ENCODE measurements around the gene DNAJC17. TPM values are rescaled to one million over a fixed set of nuclear protein-coding genes. Genes with fewer than 3 reads are reported as not detected.

Gene DNAJC17
- total RNA-seq, 1 donor from 2014 or later, result 10.4 TPM

DNA sequence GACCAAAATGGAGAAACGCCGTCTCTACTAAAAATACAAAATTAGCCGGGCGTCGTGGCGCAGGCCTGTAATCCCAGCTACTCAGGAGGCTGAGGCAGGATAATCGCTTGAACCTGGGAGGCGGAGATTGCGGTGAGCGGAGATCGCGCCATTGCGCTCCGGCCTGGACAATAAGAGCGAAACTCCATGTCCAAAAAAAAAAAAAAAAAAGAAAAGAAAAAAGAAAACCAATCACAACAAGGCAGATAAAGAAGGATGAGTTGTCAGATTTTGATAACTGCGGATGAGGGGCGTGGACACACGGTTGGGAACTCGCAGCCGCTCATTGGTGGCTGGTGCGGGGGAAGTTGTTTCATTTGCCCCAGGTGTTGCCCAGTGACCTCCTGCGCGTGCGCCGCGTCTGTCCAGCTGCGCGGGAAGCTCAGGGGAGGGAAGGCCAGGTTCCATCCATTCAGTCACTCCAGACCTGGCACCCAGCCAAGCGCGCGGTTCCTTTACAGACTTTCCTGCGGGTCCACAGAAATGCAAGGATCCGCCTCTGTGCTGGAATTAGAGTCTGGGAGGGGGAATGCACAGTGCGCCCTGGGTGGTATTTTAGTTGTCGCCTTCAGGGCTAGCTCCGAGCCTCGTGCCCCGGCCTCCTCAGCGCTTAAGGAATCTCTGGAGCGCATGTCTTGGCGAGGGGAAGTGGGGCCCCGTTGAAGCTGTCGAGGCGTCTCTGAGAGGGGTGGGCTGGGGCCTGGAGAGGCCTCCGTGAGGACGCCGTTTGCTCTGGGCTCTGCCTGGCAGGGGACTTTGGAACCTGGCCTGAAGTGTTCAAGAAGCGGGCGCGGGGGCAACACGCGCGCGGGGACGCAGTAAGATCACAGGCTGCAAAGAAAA, 44.1 kb downstream of the DNAJC17 start:
- Histone ChIP-seq H3K4me1 (ENCODE audit: control insufficient read depth in 3 of 3, insufficient read depth in 3 of 3, low read length in 3 of 3) (peaks cover 22 to 32% (median 25%) of the 10 kb centered on the region in 3 donors), H3K9me3 (ENCODE audit: control insufficient read depth in 3 of 3, low read length in 3 of 3) (no peaks in the 10 kb centered on the region), H3K4me3 (ENCODE audit: low read length in 3 of 3) (peak overlapping the region; percentile 66 to 77 (median 75)), H3K27ac (ENCODE audit: low read depth, low read length) (peak overlapping the region; percentile 30), H3K36me3 (ENCODE audit: control insufficient read depth in 3 of 3, insufficient read depth in 3 of 3, low read length in 3 of 3) (peaks cover 0 to 7% (median 3%) of the 10 kb centered on the region in 3 donors), H3K9ac (ENCODE audit: low read depth in 1 of 3, low read length in 3 of 3) (peak overlapping the region in 2 of 3 donors; percentile 59 to 75), H3K27me3 (ENCODE audit: control insufficient read depth in 3 of 3, insufficient read depth in 3 of 3, low read length in 3 of 3) (no peaks in the 10 kb centered on the region)

DNA sequence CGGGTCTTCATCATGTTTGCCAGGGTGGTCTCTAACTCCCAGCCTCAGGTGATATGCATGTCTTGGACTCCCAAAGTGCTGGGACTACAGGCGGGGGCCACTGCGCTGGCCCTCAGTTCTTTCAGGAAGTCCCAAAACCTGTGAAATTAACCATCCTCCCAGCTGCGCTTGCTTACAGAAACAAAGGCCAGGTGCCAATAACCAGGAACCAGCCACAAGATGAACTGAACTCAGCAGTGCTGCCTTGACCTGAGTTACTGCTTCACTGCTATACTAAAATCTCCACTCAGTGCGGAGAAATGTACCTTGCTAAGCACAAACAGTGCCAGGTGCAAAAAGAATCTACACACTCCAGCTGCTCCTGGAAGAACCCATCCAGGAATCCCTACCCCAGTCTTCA, 47.3 kb downstream of the DNAJC17 start:
- H3K4me1 ChIP-seq (ENCODE audit: control insufficient read depth in 3 of 3, insufficient read depth in 3 of 3, low read length in 3 of 3), result peaks cover 19 to 27% (median 20%) of the 10 kb centered on the region in 3 donors
- H3K9me3 ChIP-seq (ENCODE audit: control insufficient read depth in 3 of 3, low read length in 3 of 3), result no peaks in the 10 kb centered on the region
- no peak overlapping the region for H3K9ac ChIP-seq (ENCODE audit: low read depth in 1 of 3, low read length in 3 of 3)
- no peak overlapping the region for H3K4me3 ChIP-seq (ENCODE audit: low read length in 3 of 3)
- H3K27me3 ChIP-seq (ENCODE audit: control insufficient read depth in 3 of 3, insufficient read depth in 3 of 3, low read length in 3 of 3), result no peaks in the 10 kb centered on the region
- H3K27ac ChIP-seq (ENCODE audit: low read depth, low read length), result no peak overlapping the region
- H3K36me3 ChIP-seq (ENCODE audit: control insufficient read depth in 3 of 3, insufficient read depth in 3 of 3, low read length in 3 of 3), result no peaks in the 10 kb centered on the region

DNA sequence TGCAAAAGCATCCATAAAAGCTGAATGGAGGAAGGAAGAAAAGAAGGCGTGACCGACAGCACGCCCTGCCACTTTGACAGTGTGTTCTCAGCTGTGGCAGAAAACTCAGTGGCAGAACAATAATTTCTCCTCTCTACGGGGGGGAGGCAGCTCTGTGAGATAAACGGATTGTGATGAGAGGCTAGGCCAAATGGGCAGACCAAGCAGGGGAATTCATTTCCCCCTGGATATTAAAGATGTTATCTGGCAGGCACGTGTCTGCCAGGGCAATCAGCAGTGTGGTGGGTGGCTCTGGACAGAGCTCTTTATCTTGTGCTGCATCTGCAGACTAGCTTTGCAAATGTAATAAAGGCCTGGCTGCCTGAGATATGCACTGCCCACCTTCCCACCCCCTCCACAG, 50.3 kb downstream of the DNAJC17 start:
- no peaks in the 10 kb centered on the region for H3K9me3 ChIP-seq (ENCODE audit: control insufficient read depth in 3 of 3, low read length in 3 of 3)
- no peak overlapping the region for H3K4me3 ChIP-seq (ENCODE audit: low read length in 3 of 3)
- H3K27ac ChIP-seq (ENCODE audit: low read depth, low read length), result no peak overlapping the region
- peaks cover 5 to 12% (median 9%) of the 10 kb centered on the region in 3 donors for H3K4me1 ChIP-seq (ENCODE audit: control insufficient read depth in 3 of 3, insufficient read depth in 3 of 3, low read length in 3 of 3)
- H3K36me3 ChIP-seq (ENCODE audit: control insufficient read depth in 3 of 3, insufficient read depth in 3 of 3, low read length in 3 of 3), result peaks cover 3 to 4% (median 3%) of the 10 kb centered on the region in 3 donors
- no peaks in the 10 kb centered on the region for H3K27me3 ChIP-seq (ENCODE audit: control insufficient read depth in 3 of 3, insufficient read depth in 3 of 3, low read length in 3 of 3)
- no peak overlapping the region for H3K9ac ChIP-seq (ENCODE audit: low read depth in 1 of 3, low read length in 3 of 3)

DNA sequence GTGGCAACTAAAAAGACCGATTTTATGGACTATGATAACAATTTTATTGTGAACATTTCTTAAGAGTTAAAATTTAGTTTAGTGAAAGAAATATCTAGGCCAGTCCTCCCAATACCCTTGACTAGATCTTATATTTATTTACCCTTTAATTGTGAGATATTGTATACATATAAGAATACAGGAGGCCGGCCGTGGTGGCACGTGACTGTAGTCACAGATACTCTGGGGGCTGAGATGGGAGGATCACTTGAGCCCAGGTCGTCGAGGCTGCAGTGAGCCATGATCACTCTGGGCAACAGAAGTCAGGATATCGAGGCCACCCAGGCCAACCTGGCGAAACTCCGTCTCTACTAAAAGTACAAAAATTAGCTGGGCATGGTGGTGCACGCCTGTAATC, 51.5 kb downstream of the DNAJC17 start:
- Histone ChIP-seq H3K9ac (ENCODE audit: low read depth in 1 of 3, low read length in 3 of 3) (peak overlapping the region; percentile 93 to 97 (median 95)), H3K4me3 (ENCODE audit: low read length in 3 of 3) (peak overlapping the region; percentile 94 to 97 (median 96)), H3K4me1 (ENCODE audit: control insufficient read depth in 3 of 3, insufficient read depth in 3 of 3, low read length in 3 of 3) (peaks cover 5 to 13% (median 9%) of the 10 kb centered on the region in 3 donors), H3K27me3 (ENCODE audit: control insufficient read depth in 3 of 3, insufficient read depth in 3 of 3, low read length in 3 of 3) (no peaks in the 10 kb centered on the region), H3K27ac (ENCODE audit: low read depth, low read length) (peak overlapping the region; percentile 88), H3K9me3 (ENCODE audit: control insufficient read depth in 3 of 3, low read length in 3 of 3) (no peaks in the 10 kb centered on the region), H3K36me3 (ENCODE audit: control insufficient read depth in 3 of 3, insufficient read depth in 3 of 3, low read length in 3 of 3) (peaks cover 14 to 15% (median 14%) of the 10 kb centered on the region in 3 donors)

DNA sequence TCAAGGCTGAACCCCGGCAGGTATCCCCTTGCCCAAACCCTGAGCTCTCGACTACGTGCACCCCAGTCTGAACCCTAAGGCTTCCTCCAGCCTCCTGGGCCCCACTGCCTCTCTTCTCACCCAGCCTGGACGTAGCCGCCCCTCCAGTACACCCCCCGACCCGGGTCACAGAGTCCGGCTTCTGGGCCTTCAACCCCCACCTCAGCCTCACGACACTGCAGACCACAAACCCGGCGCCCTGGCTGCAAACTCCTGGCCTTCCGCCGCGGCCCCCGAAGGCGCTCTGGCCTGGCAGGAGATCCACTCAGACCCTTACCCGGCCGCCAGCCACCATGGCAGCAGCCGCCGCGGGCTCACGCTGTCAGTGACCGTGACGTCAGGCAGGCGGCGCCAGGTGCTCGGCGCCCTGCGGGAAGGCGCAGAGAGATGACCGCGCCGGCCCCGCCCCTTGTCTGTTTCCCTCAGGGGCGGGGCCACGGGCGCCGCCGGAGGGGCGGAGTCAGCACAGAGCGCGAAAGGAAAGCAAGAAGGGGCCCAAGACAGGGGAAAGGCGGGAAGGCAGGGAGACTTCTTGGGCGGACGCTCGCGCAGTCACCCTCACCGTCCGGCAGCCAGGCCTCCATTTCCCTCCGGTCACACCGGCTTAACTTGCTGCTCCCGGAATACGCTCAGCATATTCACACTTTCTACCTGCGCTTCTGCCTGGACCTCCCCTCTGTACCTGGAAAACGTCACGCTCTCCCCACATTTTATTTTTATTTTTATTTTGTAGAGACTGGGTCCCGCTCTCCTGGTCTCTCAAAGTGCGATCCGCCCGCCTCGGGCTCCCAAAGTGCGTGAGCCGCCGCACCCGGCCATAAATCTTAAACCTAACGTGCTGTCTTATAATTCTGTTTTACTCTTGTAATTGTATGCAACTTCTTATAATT, 52.1 kb downstream of the DNAJC17 start, which contains the start of gene RMDN3:
Gene RMDN3 (minus strand): TSS at position 372 of the 929 bp plus-strand sequence. CDS start 471 bp downstream, outside the sequence.
- peak within 1 kb of the TSS; percentile 88 for H3K27ac ChIP-seq (ENCODE audit: low read depth, low read length)
- no peaks in the 10 kb centered on the region for H3K27me3 ChIP-seq (ENCODE audit: control insufficient read depth in 3 of 3, insufficient read depth in 3 of 3, low read length in 3 of 3)
- H3K9ac ChIP-seq (ENCODE audit: low read depth in 1 of 3, low read length in 3 of 3), result peak within 1 kb of the TSS; percentile 93 to 97 (median 95)
- no peaks in the 10 kb centered on the region for H3K9me3 ChIP-seq (ENCODE audit: control insufficient read depth in 3 of 3, low read length in 3 of 3)
- peak within 1 kb of the TSS; percentile 94 to 97 (median 96) for H3K4me3 ChIP-seq (ENCODE audit: low read length in 3 of 3)
- H3K36me3 ChIP-seq (ENCODE audit: control insufficient read depth in 3 of 3, insufficient read depth in 3 of 3, low read length in 3 of 3), result peaks cover 18 to 21% (median 19%) of the 10 kb centered on the region in 3 donors
- peaks cover 5 to 15% (median 9%) of the 10 kb centered on the region in 3 donors for H3K4me1 ChIP-seq (ENCODE audit: control insufficient read depth in 3 of 3, insufficient read depth in 3 of 3, low read length in 3 of 3)

DNA sequence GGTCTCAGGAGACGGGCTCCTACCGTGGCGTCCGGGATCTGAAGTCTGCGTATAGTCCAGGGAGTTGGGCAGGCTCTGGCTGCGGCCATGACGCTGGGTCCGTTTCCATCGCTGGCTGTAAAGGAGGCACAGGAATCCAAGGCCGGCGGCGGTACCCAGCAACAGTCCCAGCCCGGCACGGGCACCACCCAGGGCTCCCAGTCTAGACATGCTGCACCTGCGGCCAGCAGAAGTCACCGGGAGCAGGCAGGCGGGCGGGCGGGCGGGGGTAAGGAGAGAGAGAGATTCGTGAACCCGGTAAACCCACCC, 52.7 kb downstream of the DNAJC17 start:
- peak overlapping the region; percentile 88 for H3K27ac ChIP-seq (ENCODE audit: low read depth, low read length)
- H3K4me3 ChIP-seq (ENCODE audit: low read length in 3 of 3), result peak overlapping the region; percentile 94 to 97 (median 96)
- peak overlapping the region; percentile 92 to 97 (median 93) for H3K9ac ChIP-seq (ENCODE audit: low read depth in 1 of 3, low read length in 3 of 3)
- peaks cover 5 to 15% (median 9%) of the 10 kb centered on the region in 3 donors for H3K4me1 ChIP-seq (ENCODE audit: control insufficient read depth in 3 of 3, insufficient read depth in 3 of 3, low read length in 3 of 3)
- H3K27me3 ChIP-seq (ENCODE audit: control insufficient read depth in 3 of 3, insufficient read depth in 3 of 3, low read length in 3 of 3), result no peaks in the 10 kb centered on the region
- no peaks in the 10 kb centered on the region for H3K9me3 ChIP-seq (ENCODE audit: control insufficient read depth in 3 of 3, low read length in 3 of 3)
- H3K36me3 ChIP-seq (ENCODE audit: control insufficient read depth in 3 of 3, insufficient read depth in 3 of 3, low read length in 3 of 3), result peaks cover 18 to 23% (median 22%) of the 10 kb centered on the region in 3 donors

DNA sequence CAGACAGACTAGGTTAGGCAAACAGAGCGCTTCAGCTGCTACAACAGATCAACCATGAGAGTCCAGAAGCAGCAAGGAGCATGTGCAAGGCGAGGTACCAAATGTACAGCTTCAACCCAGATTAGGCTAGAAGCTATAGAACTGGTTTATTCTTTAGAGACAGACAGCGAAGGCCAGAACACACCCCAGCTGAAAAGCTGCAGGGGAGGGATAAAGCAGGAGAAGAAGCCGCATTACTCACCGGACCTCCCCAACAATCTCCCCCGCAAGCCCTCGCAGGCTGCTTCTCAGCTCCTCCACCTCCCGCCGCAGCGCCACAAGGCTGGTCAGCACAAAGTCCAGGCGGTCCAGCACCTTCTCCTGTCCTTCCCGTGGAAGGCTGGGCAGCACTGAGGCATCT, 55.5 kb downstream of the DNAJC17 start:
- no peak overlapping the region for H3K9ac ChIP-seq (ENCODE audit: low read depth in 1 of 3, low read length in 3 of 3)
- no peak overlapping the region for H3K27ac ChIP-seq (ENCODE audit: low read depth, low read length)
- H3K9me3 ChIP-seq (ENCODE audit: control insufficient read depth in 3 of 3, low read length in 3 of 3), result no peaks in the 10 kb centered on the region
- no peak overlapping the region for H3K4me3 ChIP-seq (ENCODE audit: low read length in 3 of 3)
- H3K4me1 ChIP-seq (ENCODE audit: control insufficient read depth in 3 of 3, insufficient read depth in 3 of 3, low read length in 3 of 3), result peaks cover 5 to 25% (median 9%) of the 10 kb centered on the region in 3 donors
- H3K27me3 ChIP-seq (ENCODE audit: control insufficient read depth in 3 of 3, insufficient read depth in 3 of 3, low read length in 3 of 3), result no peaks in the 10 kb centered on the region
- H3K36me3 ChIP-seq (ENCODE audit: control insufficient read depth in 3 of 3, insufficient read depth in 3 of 3, low read length in 3 of 3), result peaks cover 27 to 43% (median 30%) of the 10 kb centered on the region in 3 donors

DNA sequence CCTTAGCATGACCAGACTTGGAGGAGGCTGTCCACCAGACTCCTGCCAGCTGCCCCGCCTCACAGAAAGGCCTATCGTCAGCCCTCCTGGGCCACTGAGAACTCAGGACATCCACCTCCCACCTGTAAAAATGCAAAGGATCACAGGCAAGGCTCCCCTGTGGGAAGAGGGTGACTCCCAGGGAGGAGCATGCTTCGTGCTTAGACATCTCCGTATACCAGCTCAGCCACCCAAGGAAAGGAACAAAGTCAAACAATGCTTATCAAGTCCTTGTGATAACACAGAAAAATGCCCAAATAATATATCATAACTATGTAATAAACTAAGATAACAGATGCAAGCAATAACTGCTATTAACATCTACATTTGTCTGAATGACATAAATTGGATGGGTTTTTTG, 56.4 kb downstream of the DNAJC17 start:
- H3K27me3 ChIP-seq (ENCODE audit: control insufficient read depth in 3 of 3, insufficient read depth in 3 of 3, low read length in 3 of 3), result no peaks in the 10 kb centered on the region
- no peak overlapping the region for H3K4me3 ChIP-seq (ENCODE audit: low read length in 3 of 3)
- peaks cover 5 to 24% (median 9%) of the 10 kb centered on the region in 3 donors for H3K4me1 ChIP-seq (ENCODE audit: control insufficient read depth in 3 of 3, insufficient read depth in 3 of 3, low read length in 3 of 3)
- peaks cover 27 to 43% (median 30%) of the 10 kb centered on the region in 3 donors for H3K36me3 ChIP-seq (ENCODE audit: control insufficient read depth in 3 of 3, insufficient read depth in 3 of 3, low read length in 3 of 3)
- no peak overlapping the region for H3K9ac ChIP-seq (ENCODE audit: low read depth in 1 of 3, low read length in 3 of 3)
- H3K27ac ChIP-seq (ENCODE audit: low read depth, low read length), result no peak overlapping the region
- no peaks in the 10 kb centered on the region for H3K9me3 ChIP-seq (ENCODE audit: control insufficient read depth in 3 of 3, low read length in 3 of 3)

DNA sequence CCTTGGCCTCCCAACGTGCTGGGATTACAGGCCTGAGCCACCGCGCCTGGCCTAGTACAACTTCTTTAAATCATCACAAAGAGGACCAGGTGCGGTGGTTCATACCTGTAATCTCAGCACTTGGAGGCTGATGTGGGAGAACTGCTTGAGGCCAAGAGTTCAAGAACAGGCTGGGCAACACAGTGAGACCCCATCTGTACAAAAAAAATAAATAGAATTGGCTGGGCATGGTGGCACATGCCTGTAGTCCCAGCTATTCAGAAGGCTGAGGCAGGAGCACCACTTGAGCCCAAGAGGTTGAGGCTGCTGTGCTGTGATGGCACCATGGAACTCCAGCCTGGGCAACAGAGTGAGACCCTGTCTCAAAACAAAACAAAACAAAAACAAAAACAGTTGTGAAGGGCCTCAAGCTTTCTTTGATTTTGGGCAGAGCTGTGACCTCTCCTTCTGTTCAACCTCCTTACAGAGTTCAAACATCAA, 58.1 kb downstream of the DNAJC17 start:
- H3K27me3 ChIP-seq (ENCODE audit: control insufficient read depth in 3 of 3, insufficient read depth in 3 of 3, low read length in 3 of 3), result no peaks in the 10 kb centered on the region
- no peak overlapping the region for H3K4me3 ChIP-seq (ENCODE audit: low read length in 3 of 3)
- no peak overlapping the region for H3K27ac ChIP-seq (ENCODE audit: low read depth, low read length)
- H3K9me3 ChIP-seq (ENCODE audit: control insufficient read depth in 3 of 3, low read length in 3 of 3), result no peaks in the 10 kb centered on the region
- no peak overlapping the region for H3K9ac ChIP-seq (ENCODE audit: low read depth in 1 of 3, low read length in 3 of 3)
- peaks cover 34 to 52% (median 37%) of the 10 kb centered on the region in 3 donors for H3K36me3 ChIP-seq (ENCODE audit: control insufficient read depth in 3 of 3, insufficient read depth in 3 of 3, low read length in 3 of 3)
- peaks cover under 1 to 16% (median 5%) of the 10 kb centered on the region in 3 donors for H3K4me1 ChIP-seq (ENCODE audit: control insufficient read depth in 3 of 3, insufficient read depth in 3 of 3, low read length in 3 of 3)
